ENCODE data around the gene NTMT2.

DNA sequence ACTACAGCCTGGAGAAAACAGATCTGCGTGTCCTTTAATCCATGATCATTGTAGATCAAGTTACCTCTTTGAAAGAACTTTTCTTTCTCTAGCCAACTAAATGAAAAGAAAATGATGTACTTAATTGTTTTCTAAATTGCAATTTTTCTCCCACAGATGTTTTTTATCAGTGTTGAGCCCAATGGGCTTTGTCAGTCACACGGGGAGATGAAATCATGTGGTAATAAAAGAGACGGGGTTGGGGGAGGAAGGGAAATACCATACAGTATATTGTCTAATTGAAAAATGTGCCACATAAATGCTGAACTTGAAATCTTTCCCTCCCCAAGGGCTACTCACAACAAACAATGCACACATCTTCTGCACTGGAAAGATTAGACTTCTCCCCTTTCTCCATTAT, 58.4 kb downstream of the NTMT2 start:
- TF ChIP-seq, protein P1, sequence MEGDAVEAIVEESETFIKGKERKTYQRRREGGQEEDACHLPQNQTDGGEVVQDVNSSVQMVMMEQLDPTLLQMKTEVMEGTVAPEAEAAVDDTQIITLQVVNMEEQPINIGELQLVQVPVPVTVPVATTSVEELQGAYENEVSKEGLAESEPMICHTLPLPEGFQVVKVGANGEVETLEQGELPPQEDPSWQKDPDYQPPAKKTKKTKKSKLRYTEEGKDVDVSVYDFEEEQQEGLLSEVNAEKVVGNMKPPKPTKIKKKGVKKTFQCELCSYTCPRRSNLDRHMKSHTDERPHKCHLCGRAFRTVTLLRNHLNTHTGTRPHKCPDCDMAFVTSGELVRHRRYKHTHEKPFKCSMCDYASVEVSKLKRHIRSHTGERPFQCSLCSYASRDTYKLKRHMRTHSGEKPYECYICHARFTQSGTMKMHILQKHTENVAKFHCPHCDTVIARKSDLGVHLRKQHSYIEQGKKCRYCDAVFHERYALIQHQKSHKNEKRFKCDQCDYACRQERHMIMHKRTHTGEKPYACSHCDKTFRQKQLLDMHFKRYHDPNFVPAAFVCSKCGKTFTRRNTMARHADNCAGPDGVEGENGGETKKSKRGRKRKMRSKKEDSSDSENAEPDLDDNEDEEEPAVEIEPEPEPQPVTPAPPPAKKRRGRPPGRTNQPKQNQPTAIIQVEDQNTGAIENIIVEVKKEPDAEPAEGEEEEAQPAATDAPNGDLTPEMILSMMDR (IDR thresholded peaks at IDR 0.05): no peak
- no peak for TF ChIP-seq SIN3A (IDR thresholded peaks at IDR 0.05; ENCODE audit: borderline replicate concordance, insufficient read depth, low read depth, low read length)

Measured in Panc1 (cell line).